SK-N-SH (cell line): Measurements from ENCODE around the gene PLEKHG5. TPM values are rescaled to one million over a fixed set of nuclear protein-coding genes. Genes with fewer than 3 reads are reported as not detected.

Source experiments
- CTCF ChIA-PET: fragments of 300-600, 350-600 bp; formaldehyde crosslinking; extraction: SDS; loops from one replicate; lab custom pipeline; 2021; lab: Yijun Ruan, JAX
- POLR2A ChIA-PET: fragments of 350-600 bp; sonication (Branson Sonifier 250); formaldehyde crosslinking; extraction: SDS; loops from one replicate; lab custom pipeline; 2020; ENCODE audit warnings: antibody characterized with exemption, inconsistent platforms; lab: Yijun Ruan, JAX
- DNase-seq: peaks from one replicate; pipeline ENCODE4 v3.0.0; 2012
- H2AFZ ChIP-seq: fragments of 200-600 bp; sonication (generic); 2 replicates; pipeline ENCODE4 v1.8.1; 2016; ENCODE audit warnings: antibody characterized with exemption, mild to moderate bottlenecking, low read depth
- H3F3A ChIP-seq: fragments of 200-600 bp; sonication (generic); replicated peaks from 2 replicates; pipeline ENCODE3; 2016; ENCODE audit warnings: antibody characterized with exemption, mild to moderate bottlenecking; ENCODE audit not compliant: insufficient read depth
- H3K27ac ChIP-seq, 2 experiments: fragments of 200-500 bp in 1 of 2; fragments of 200-600 bp in 1 of 2; sonication (Bioruptor generic) in 1 of 2; sonication (generic), shearing (Covaris generic) in 1 of 2; 2 replicates each; pipeline versions ENCODE4 v1.5.1 to v1.6.1; 2014 to 2016; ENCODE audit warnings: low read depth in 2 of 2, inconsistent platforms in 1 of 2, low read length in 1 of 2, mild to moderate bottlenecking in 1 of 2, mixed read lengths in 1 of 2
- H3K27me3 ChIP-seq: fragments of 200-600 bp; sonication (generic), shearing (Covaris generic); 2 replicates; pipeline ENCODE4 v1.6.1; 2016; ENCODE audit warnings: mixed run types; ENCODE audit not compliant: insufficient read depth
- H3K36me3 ChIP-seq, 2 experiments: fragments of 200-500 bp in 1 of 2; fragments of 200-600 bp in 1 of 2; sonication (Bioruptor generic) in 1 of 2; sonication (generic) in 1 of 2; replicated peaks in 1 of 2; 2 replicates each; pipeline versions ENCODE3 to v1.5.1; 2014 to 2016; ENCODE audit warnings: low read length in 1 of 2, mild to moderate bottlenecking in 1 of 2; ENCODE audit not compliant: insufficient read depth in 2 of 2, control insufficient read depth in 1 of 2
- H3K4me1 ChIP-seq, 2 experiments: fragments of 200-500 bp in 1 of 2; fragments of 200-600 bp in 1 of 2; sonication (Bioruptor generic) in 1 of 2; sonication (generic), shearing (Covaris generic) in 1 of 2; 2 replicates each; pipeline versions ENCODE4 v1.5.1 to v1.6.1; 2014 to 2016; ENCODE audit warnings: low read depth in 1 of 2, low read length in 1 of 2, mixed run types in 1 of 2; ENCODE audit not compliant: insufficient read depth in 2 of 2, control insufficient read depth in 1 of 2
- H3K4me2 ChIP-seq: fragments of 200-600 bp; sonication (generic), shearing (Covaris generic); 2 replicates; pipeline ENCODE4 v1.6.1; 2017; ENCODE audit warnings: mixed run types
- H3K4me3 ChIP-seq, 2 experiments: fragments of 200-500 bp in 1 of 2; fragments of 200-600 bp in 1 of 2; sonication (Bioruptor generic) in 1 of 2; sonication (generic), shearing (Covaris generic) in 1 of 2; 2 replicates each; pipeline versions ENCODE4 v1.5.1 to v1.8.1; 2014 to 2016; ENCODE audit warnings: low read depth in 2 of 2, inconsistent platforms in 1 of 2, low read length in 1 of 2, mild to moderate bottlenecking in 1 of 2, mixed read lengths in 1 of 2, moderate library complexity in 1 of 2
- H3K79me2 ChIP-seq: fragments of 200-600 bp; sonication (generic); 2 replicates; pipeline ENCODE4 v1.8.1; 2017; ENCODE audit warnings: mild to moderate bottlenecking; ENCODE audit not compliant: insufficient read depth
- H3K9ac ChIP-seq: fragments of 200-600 bp; sonication (generic); 2 replicates; pipeline ENCODE4 v1.6.1; 2017; ENCODE audit warnings: mixed run types
- H3K9me2 ChIP-seq: fragments of 200-600 bp; sonication (generic); 2 replicates; pipeline ENCODE4 v1.6.1; 2017; ENCODE audit warnings: mixed run types
- H3K9me3 ChIP-seq: fragments of 200-600 bp; sonication (generic); 2 replicates; pipeline ENCODE4 v1.6.1; 2017; ENCODE audit warnings: mixed run types, mild to moderate bottlenecking, moderate library complexity
- H4K20me1 ChIP-seq: fragments of 200-600 bp; sonication (generic); 2 replicates; pipeline ENCODE4 v1.6.1; 2017; ENCODE audit warnings: mild to moderate bottlenecking, mixed run types; ENCODE audit not compliant: insufficient read depth
- FOSL2 ChIP-seq: IDR thresholded peaks from 2 replicates; pipeline ENCODE4 v1.4.0; 2012; ENCODE audit warnings: low read depth, mild to moderate bottlenecking, moderate library complexity, borderline replicate concordance
- FOXM1 ChIP-seq: IDR thresholded peaks from 2 replicates; pipeline ENCODE4 v1.4.0; 2012; ENCODE audit warnings: low read depth, mild to moderate bottlenecking
- GATA2 ChIP-seq: sonication (generic); formaldehyde crosslinking; IDR thresholded peaks from 2 replicates; pipeline ENCODE4 v1.5.0; 2020; ENCODE audit warnings: mild to moderate bottlenecking, missing genetic modification reagents
- MXI1 ChIP-seq: IDR thresholded peaks from 2 replicates; pipeline ENCODE4 v1.6.1; 2012; ENCODE audit warnings: mild to moderate bottlenecking, low read depth, low read length, improper control_type of control experiment
- POLR2AphosphoS5 ChIP-seq: IDR thresholded peaks from 2 replicates; pipeline ENCODE4 v1.6.1; 2012; ENCODE audit warnings: low read depth, low read length
- RAD21 ChIP-seq: IDR thresholded peaks from 2 replicates; pipeline ENCODE4 v1.6.1; 2012; ENCODE audit warnings: mild to moderate bottlenecking, low read length
- REST ChIP-seq: IDR thresholded peaks from 2 replicates; pipeline ENCODE4 v1.6.1; 2012; ENCODE audit warnings: mild to moderate bottlenecking, low read depth, low read length, moderate library complexity
- SIN3A ChIP-seq: IDR thresholded peaks from 2 replicates; pipeline ENCODE4 v1.6.1; 2012; ENCODE audit warnings: low read depth, mild to moderate bottlenecking, low read length, moderate library complexity, borderline replicate concordance
- TAF1 ChIP-seq: IDR thresholded peaks from 2 replicates; pipeline ENCODE4 v1.6.1; 2012; ENCODE audit warnings: low read depth, mild to moderate bottlenecking, low read length, moderate library complexity, borderline replicate concordance
- TCF12 ChIP-seq: IDR thresholded peaks from 2 replicates; pipeline ENCODE4 v1.4.0; 2012
- TEAD4 ChIP-seq: IDR thresholded peaks from 2 replicates; pipeline ENCODE4 v1.4.0; 2012; ENCODE audit warnings: mild to moderate bottlenecking, borderline replicate concordance; ENCODE audit not compliant: insufficient read depth
- YY1 ChIP-seq: IDR thresholded peaks from 2 replicates; pipeline ENCODE4 v1.4.0; 2012; ENCODE audit warnings: low read depth, mild to moderate bottlenecking
- WGBS: methylation state at CpG from one replicate; pipeline ENCODE4 v1.1.6; 2017; ENCODE audit warnings: low lambda C conversion rate; 5-methylcytosine and 5-hydroxymethylcytosine counted together
- polyA plus RNA-seq, 3 experiments: library from polyadenylated mRNA; depleted of rRNA; stranded (reverse); fragments of >200 nt; gene quantifications; 2 replicates each; pipeline ENCODE4 v1.2.3, GENCODE V29; 2012
- TF ChIP-seq, protein P1 (sequence below): IDR thresholded peaks from 2 replicates; pipeline ENCODE4; 2012
- TF ChIP-seq, protein P2 (sequence below): fragments of 150-350 bp; IDR thresholded peaks from 2 replicates; pipeline ENCODE4 v1.6.1; 2016; ENCODE audit warnings: mild to moderate bottlenecking, low read depth, low read length

Gene PLEKHG5
- polyA plus RNA-seq, 1 of the 3 experiments (the other 2 are of a cell fraction) = 14.9 TPM

DNA sequence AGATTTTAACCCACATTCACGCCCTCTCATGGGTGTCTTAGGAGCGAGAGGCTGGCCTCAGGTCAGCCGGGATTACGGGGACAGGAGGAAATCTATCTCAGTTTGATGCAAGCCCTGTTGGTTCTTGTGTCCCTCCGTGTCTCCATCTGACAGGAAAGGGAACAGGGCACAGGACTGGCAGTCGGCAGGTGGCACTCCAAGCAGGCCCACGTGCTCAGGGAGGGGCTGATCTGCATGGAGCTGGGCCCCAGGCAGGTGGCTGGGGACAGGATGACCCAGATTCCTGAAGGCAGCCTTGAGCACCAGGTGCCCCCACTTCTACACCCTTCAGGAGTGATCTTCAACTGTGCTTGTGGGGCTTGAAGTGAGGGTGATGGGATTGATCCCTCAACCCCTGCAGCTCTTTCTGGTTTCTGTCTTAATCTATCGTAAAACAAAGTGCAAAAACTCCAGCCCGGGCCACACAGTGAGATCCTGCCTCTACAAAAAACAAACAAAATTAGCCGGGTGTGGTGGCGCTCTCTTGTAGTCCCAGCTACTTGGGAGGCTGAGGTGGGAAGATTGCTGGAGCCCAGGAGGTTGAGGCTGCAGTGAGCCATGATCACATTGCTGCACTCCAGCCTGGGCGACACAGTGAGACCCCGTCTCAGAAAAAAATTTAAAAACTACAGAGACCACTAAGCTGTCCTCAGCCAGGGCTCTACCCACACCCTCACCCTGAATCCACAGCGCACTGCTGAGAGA lies 8.3 kb downstream of the PLEKHG5 start:
- Histone ChIP-seq H4K20me1 (no peaks in the 10 kb centered on the region), H3K27ac (no peak overlapping the region), H3K9ac (no peak overlapping the region), H3K9me2 (no peaks in the 10 kb centered on the region), H3K9me3 (no peaks in the 10 kb centered on the region), H3K4me2 (no peak overlapping the region), H3F3A (no peaks in the 10 kb centered on the region), H3K27me3 (no peaks in the 10 kb centered on the region), H3K79me2 (peaks cover 15% of the 10 kb centered on the region; the same call in 1 of the 2 replicates), H3K36me3 (no peaks in the 10 kb centered on the region), H3K4me3 (no peak overlapping the region), H3K4me1 (peaks cover 0 to 17% of the 10 kb centered on the region in 2 experiments; a peak in 1 of 4 replicates), H2AFZ (no peak overlapping the region)
- TF ChIP-seq YY1 (no peak), FOSL2 (no peak), GATA2 (CRISPR knock-in tag) (no peak), SIN3A (no peak), TAF1 (no peak), RAD21 (no peak), TCF12 (no peak), MXI1 (no peak), TEAD4 (no peak), POLR2AphosphoS5 (no peak), REST (no peak), FOXM1 (no peak)
- TF ChIP-seq, protein P1, sequence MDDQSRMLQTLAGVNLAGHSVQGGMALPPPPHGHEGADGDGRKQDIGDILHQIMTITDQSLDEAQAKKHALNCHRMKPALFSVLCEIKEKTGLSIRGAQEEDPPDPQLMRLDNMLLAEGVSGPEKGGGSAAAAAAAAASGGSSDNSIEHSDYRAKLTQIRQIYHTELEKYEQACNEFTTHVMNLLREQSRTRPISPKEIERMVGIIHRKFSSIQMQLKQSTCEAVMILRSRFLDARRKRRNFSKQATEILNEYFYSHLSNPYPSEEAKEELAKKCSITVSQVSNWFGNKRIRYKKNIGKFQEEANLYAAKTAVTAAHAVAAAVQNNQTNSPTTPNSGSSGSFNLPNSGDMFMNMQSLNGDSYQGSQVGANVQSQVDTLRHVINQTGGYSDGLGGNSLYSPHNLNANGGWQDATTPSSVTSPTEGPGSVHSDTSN = no peak
- TF ChIP-seq, protein P2, sequence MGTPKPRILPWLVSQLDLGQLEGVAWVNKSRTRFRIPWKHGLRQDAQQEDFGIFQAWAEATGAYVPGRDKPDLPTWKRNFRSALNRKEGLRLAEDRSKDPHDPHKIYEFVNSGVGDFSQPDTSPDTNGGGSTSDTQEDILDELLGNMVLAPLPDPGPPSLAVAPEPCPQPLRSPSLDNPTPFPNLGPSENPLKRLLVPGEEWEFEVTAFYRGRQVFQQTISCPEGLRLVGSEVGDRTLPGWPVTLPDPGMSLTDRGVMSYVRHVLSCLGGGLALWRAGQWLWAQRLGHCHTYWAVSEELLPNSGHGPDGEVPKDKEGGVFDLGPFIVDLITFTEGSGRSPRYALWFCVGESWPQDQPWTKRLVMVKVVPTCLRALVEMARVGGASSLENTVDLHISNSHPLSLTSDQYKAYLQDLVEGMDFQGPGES = no peak
- DNase-seq = no peak
- ChIA-PET CTCF (interaction anchor here (0.6 to 16.2 kb wide), 4 partner anchors 10 to 162 kb away, joined by 3 to 439 read pairs (median 22); partner anchors contain the start of genes NOL9 and TAS1R1), POLR2A (interaction anchor here (1.4 kb wide), 1 partner anchor 71 kb away, joined by 3 read pairs; the partner anchor contains the start of genes NOL9 and TAS1R1)
- WGBS = 89% methylated on average over 8 of the region's 14 CpGs
